Immature natural killer cell (primary cell): ENCODE results near the gene KRT75. TPM values are rescaled to one million over a fixed set of nuclear protein-coding genes. Genes with fewer than 3 reads are reported as not detected.
"Not testable (repeated sequence)": the region's sequence is repeated elsewhere in the genome, so short reads cannot be mapped to it uniquely, and the experiment has no call there.

Experiments used
- DNase-seq, 3 donors: peaks; one replicate each; pipeline ENCODE4 v3.0.0; 2022; ENCODE audit warnings: mixed read lengths in 1 of 3
- H3K27ac Mint-ChIP-seq, 6 donors: one replicate each; pipeline ENCODE4 v1.8.0; 2020; ENCODE audit warnings: mixed read lengths in 6 of 6, mild to moderate bottlenecking in 5 of 6, inconsistent platforms in 4 of 6, moderate library complexity in 3 of 6
- H3K27me3 Mint-ChIP-seq, 3 donors: one replicate each; pipeline ENCODE4 v1.8.0; 2020 to 2021; ENCODE audit warnings: low read depth in 3 of 3, mild to moderate bottlenecking in 3 of 3, mixed read lengths in 3 of 3, moderate library complexity in 3 of 3, inconsistent platforms in 1 of 3
- H3K36me3 Mint-ChIP-seq, 3 donors: one replicate each; pipeline ENCODE4 v1.8.0; 2020; ENCODE audit warnings: mixed read lengths in 3 of 3, inconsistent platforms in 2 of 3, mild to moderate bottlenecking in 2 of 3
- H3K4me1 Mint-ChIP-seq, 2 donors: one replicate each; pipeline ENCODE4 v1.8.0; 2020; ENCODE audit warnings: inconsistent platforms in 2 of 2, mild to moderate bottlenecking in 2 of 2, mixed read lengths in 2 of 2, moderate library complexity in 1 of 2
- H3K4me3 Mint-ChIP-seq, 5 donors: one replicate each; pipeline ENCODE4 v1.8.0; 2020; ENCODE audit warnings: mild to moderate bottlenecking in 5 of 5, mixed read lengths in 5 of 5, inconsistent platforms in 3 of 5, moderate library complexity in 3 of 5
- H3K9me3 Mint-ChIP-seq, 6 donors: one replicate each; pipeline ENCODE4 v1.8.0; 2020; ENCODE audit warnings: mild to moderate bottlenecking in 6 of 6, mixed read lengths in 6 of 6, inconsistent platforms in 4 of 6, moderate library complexity in 3 of 6
- polyA plus RNA-seq, 3 donors: library from polyadenylated mRNA; unstranded; fragments of 300-500 nt; fragmentation: Illumina TruSeq; gene quantifications; one replicate each; pipeline ENCODE4 v1.2.3, GENCODE V29; 2021

Gene KRT75
- polyA plus RNA-seq, result not detected

- H3K9me3 Mint-ChIP-seq, result no peaks in the 10 kb centered on the region
Observed at GRCh38 chr12:52434081-52434733, at the start of gene KRT75. Gene KRT75, minus strand, starts transcription at chr12:52434371. Its CDS starts 67 bp downstream, at chr12:52434304.

GRCh38 chr12:52480073-52480472 is 45.9 kb upstream of the KRT75 start:
- Mint-ChIP-seq H3K9me3 (peaks cover 3 to 8% (median 8%) of the 10 kb centered on the region in 6 donors), H3K36me3 (peaks cover 0 to 8% (median 3%) of the 10 kb centered on the region in 3 donors), H3K4me1 (no peaks in the 10 kb centered on the region), H3K27ac (no peak overlapping the region), H3K4me3 (no peak overlapping the region), H3K27me3 (peaks cover 4 to 16% (median 8%) of the 10 kb centered on the region in 3 donors)
- DNase-seq, result no peak

More at GRCh38 chr12:52434081-52434733, at the start of gene KRT75:
- no peaks in the 10 kb centered on the region for H3K4me1 Mint-ChIP-seq
- DNase-seq, result no peak
- H3K36me3 Mint-ChIP-seq, result no peaks in the 10 kb centered on the region
- H3K4me3 Mint-ChIP-seq, result no peak within 1 kb of the TSS
- peaks cover 2 to 12% (median 4%) of the 10 kb centered on the region in 3 donors for H3K27me3 Mint-ChIP-seq
- H3K27ac Mint-ChIP-seq, result no peak within 1 kb of the TSS

GRCh38 chr12:52477651-52478050 is 43.5 kb upstream of the KRT75 start:
- Mint-ChIP-seq H3K4me1 (no peaks in the 10 kb centered on the region), H3K4me3 (no peak overlapping the region), H3K9me3 (peaks cover 0 to 2% (median 0%) of the 10 kb centered on the region in 6 donors), H3K36me3 (peaks cover 0 to 4% (median 0%) of the 10 kb centered on the region in 3 donors), H3K27me3 (peaks cover 2 to 7% (median 6%) of the 10 kb centered on the region in 3 donors), H3K27ac (no peak overlapping the region)
- DNase-seq, result no peak

DNA sequence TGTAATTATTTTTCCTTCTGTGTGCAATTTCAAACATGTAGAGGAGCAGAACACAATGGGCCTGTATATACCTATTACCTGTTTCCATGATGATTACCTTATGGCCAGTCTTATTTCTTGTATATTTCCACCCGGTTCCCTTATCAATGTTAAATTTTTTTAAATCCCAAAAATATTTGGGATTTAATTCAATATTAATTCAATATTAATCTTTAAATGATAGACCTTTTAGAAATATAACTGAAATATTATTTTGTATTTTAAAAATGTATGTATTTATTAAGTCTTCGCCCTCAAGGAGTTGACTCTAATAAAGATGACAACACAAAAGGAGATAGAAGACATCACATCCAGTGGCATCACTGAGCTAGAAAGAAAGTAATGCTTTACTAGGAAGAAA is 40.0 kb upstream of the KRT75 start:
- peaks cover 2 to 6% (median 2%) of the 10 kb centered on the region in 3 donors for H3K27me3 Mint-ChIP-seq

DNA sequence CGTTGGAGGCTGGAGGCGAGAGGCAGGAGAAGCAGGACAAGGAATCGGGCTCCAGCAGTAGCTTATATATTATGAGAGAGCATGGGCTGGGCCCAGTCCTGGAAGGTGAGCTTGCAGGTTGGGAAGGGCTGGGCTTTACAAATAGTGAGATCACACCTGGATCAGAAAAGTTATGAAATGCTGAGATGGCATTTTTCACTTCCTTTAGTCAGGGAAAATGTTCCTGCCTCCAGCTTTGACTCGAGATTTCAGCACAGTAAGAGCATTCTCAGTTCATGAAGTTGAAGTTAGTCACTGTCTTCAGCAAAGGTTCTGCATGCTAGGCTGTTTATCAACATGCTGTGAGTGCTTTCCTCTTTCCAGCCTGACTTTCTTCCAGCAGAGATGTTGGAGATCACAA is 39.6 kb upstream of the KRT75 start, which contains the start of gene KRT6C:
Gene KRT6C, minus strand, starts transcription at position 38 of the 400 bp plus-strand sequence. CDS start 68 bp downstream, outside the sequence.
- Mint-ChIP-seq H3K27me3 (peaks cover 2 to 6% (median 2%) of the 10 kb centered on the region in 3 donors), H3K9me3 (no peaks in the 10 kb centered on the region), H3K36me3 (peaks cover 0 to 4% (median 0%) of the 10 kb centered on the region in 3 donors), H3K4me1 (no peaks in the 10 kb centered on the region), H3K27ac (no peak within 1 kb of the TSS), H3K4me3 (no peak within 1 kb of the TSS)
- DNase-seq, result no peak

More for the DNA sequence above, 40.0 kb upstream of the KRT75 start:
- no peak overlapping the region for H3K4me3 Mint-ChIP-seq
- no peak for DNase-seq
- H3K27ac Mint-ChIP-seq, result no peak overlapping the region
- peaks cover 0 to 4% (median 0%) of the 10 kb centered on the region in 3 donors for H3K36me3 Mint-ChIP-seq
- H3K4me1 Mint-ChIP-seq, result no peaks in the 10 kb centered on the region
- H3K9me3 Mint-ChIP-seq, result no peaks in the 10 kb centered on the region

DNA sequence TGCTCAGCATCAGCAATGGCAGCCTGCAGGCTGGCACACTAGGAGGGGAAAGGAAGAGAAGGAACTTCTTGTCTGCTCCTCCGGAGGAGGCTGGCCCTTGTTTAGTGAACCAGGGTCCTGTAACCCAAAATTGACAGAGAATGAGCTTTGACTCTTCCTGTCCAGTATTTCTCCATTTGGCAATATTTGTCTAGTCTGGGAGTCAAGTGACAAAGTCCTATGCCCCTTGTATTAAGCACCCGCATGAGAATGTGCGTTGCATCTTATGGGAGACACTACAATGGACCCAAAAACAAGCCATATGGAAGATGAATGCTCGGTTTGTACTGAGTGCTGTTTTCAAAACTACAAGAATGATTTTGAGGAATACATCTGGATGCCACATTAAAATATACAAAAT is 35.7 kb upstream of the KRT75 start:
- Mint-ChIP-seq H3K9me3 (no peaks in the 10 kb centered on the region), H3K4me3 (no peak overlapping the region), H3K4me1 (no peaks in the 10 kb centered on the region), H3K27me3 (peaks cover 0 to 6% (median 4%) of the 10 kb centered on the region in 3 donors), H3K27ac (no peak overlapping the region), H3K36me3 (no peaks in the 10 kb centered on the region)
- no peak for DNase-seq

DNA sequence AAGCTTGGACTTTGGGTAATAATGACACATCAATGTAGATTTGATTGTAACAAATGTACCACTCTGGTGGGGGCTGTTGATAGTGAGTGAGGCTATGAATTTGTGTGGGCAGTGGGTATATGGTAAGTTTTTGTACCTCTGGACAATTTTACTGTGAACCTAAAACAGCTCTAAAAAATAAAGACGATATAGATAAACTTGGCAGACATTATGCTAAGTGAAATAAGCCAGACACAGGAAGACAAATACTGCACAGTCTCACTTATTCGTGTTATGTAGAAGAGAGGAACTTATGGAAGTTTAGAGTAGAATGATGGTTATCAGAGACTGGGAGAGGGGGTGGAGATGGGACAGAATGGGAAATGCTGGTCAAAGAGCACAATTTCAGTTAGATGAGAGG is 30.7 kb upstream of the KRT75 start:
- Mint-ChIP-seq H3K4me1 (no peaks in the 10 kb centered on the region), H3K9me3 (no peaks in the 10 kb centered on the region), H3K36me3 (no peaks in the 10 kb centered on the region), H3K27ac (no peak overlapping the region), H3K27me3 (peaks cover 0 to 7% (median 2%) of the 10 kb centered on the region in 3 donors), H3K4me3 (no peak overlapping the region)
- DNase-seq, result no peak

DNA sequence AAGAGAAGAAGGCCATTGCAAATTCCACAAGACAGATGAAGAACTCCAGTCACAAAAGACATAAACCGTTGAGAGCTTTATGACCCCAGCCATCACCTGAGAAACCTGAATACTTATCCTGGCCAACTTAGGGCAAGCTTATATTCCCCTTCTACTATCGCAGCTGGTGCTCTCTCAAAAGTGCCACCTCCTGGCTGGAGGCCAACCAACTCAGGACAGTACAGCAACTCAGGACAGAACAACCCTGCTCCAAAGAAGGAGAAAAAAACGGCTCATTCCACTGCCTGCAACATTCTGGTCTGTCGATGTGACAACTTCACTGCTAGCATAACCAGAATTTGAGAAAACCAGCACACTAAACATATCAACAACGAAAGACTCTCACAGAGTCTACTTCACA is 27.5 kb upstream of the KRT75 start:
- H3K4me3 Mint-ChIP-seq, result no peak overlapping the region
- H3K36me3 Mint-ChIP-seq, result peaks cover 0 to 4% (median 0%) of the 10 kb centered on the region in 3 donors
- H3K9me3 Mint-ChIP-seq, result no peaks in the 10 kb centered on the region
- H3K27ac Mint-ChIP-seq, result no peak overlapping the region
- no peaks in the 10 kb centered on the region for H3K4me1 Mint-ChIP-seq
- no peak for DNase-seq
- peaks cover 2 to 7% (median 2%) of the 10 kb centered on the region in 3 donors for H3K27me3 Mint-ChIP-seq

- Mint-ChIP-seq H3K4me1 (peaks cover 13 to 22% of the 10 kb centered on the region in 2 donors), H3K27me3 (peaks cover 2 to 7% (median 2%) of the 10 kb centered on the region in 3 donors), H3K4me3 (no peak overlapping the region), H3K36me3 (peaks cover 0 to 4% (median 0%) of the 10 kb centered on the region in 3 donors), H3K9me3 (no peaks in the 10 kb centered on the region), H3K27ac (no peak overlapping the region)
- DNase-seq, result no peak
Observed at GRCh38 chr12:52458861-52459260, 24.7 kb upstream of the KRT75 start.

DNA sequence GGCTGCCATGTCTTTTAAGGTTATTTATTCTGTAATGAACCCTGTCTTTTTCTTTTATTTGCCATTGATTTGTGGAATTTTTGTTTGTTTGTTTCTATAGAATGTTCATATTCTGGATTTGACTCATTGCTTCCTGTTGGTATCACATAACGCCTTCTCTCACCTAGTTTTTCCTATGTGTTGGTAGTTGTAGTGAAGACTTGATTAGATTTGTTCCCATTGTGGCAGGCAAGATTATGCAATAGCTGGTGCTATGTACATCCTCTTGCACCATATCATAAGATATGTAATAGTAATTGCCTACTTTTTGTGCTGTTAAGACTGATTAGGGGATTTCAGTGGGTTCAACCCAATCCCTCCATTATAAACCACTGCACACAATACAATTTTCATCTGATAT is 21.6 kb upstream of the KRT75 start:
- Mint-ChIP-seq H3K27ac (no peak overlapping the region), H3K9me3 (no peaks in the 10 kb centered on the region), H3K36me3 (peaks cover 0 to 4% (median 0%) of the 10 kb centered on the region in 3 donors), H3K4me3 (no peak overlapping the region), H3K27me3 (peaks cover 0 to 7% (median 2%) of the 10 kb centered on the region in 3 donors), H3K4me1 (peaks cover 13 to 22% of the 10 kb centered on the region in 2 donors)
- DNase-seq, result no peak

- Mint-ChIP-seq H3K36me3 (peaks cover 0 to 4% (median 0%) of the 10 kb centered on the region in 3 donors), H3K27me3 (peaks cover 0 to 4% (median 4%) of the 10 kb centered on the region in 3 donors), H3K27ac (peak overlapping the region in 1 of 6 donors; percentile 19), H3K4me1 (peaks cover 13 to 22% of the 10 kb centered on the region in 2 donors), H3K4me3 (peak overlapping the region in 1 of 5 donors; percentile 9), H3K9me3 (no peaks in the 10 kb centered on the region)
- peak in 1 of 3 donors; percentile 7 for DNase-seq
Observed at GRCh38 chr12:52454411-52455201, 20.4 kb upstream of the KRT75 start.

- Mint-ChIP-seq H3K27ac (no peak within 1 kb of the TSS), H3K9me3 (no peaks in the 10 kb centered on the region), H3K4me1 (peaks cover 29% of the 10 kb centered on the region in 2 donors), H3K4me3 (no peak within 1 kb of the TSS), H3K27me3 (peaks cover 0 to 2% (median 1%) of the 10 kb centered on the region in 3 donors), H3K36me3 (no peaks in the 10 kb centered on the region)
- DNase-seq, result no peak
Observed at GRCh38 chr12:52452101-52452500, 17.9 kb upstream of the KRT75 start, which contains the start of gene KRT6B. Gene KRT6B, minus strand, starts transcription at chr12:52452146. Its CDS starts 68 bp downstream, at chr12:52452078.

DNA sequence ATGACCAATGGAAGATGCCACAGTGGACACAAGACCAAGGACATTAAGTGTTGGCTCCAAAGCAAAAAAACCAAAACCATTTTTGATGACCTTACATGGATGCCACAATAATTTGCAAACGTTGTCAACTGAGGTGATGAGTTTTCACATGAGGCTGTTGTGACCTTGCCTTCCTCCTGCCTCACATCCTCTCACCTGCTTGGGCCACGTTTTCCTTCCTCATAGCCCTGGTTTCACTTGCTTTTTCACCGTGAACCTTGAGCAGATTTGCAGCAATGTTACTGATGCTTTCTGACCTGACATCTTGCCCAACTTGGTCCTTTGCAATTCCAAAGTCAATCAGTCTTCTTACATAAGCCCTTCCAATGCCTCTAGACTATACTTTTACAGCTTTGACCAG is 14.1 kb upstream of the KRT75 start:
- Mint-ChIP-seq H3K36me3 (no peaks in the 10 kb centered on the region), H3K4me1 (peaks cover 21 to 28% of the 10 kb centered on the region in 2 donors), H3K9me3 (peaks cover 0 to 2% (median 0%) of the 10 kb centered on the region in 6 donors), H3K27me3 (peaks cover 0 to 4% (median 3%) of the 10 kb centered on the region in 3 donors), H3K4me3 (peak overlapping the region in 2 of 5 donors; percentile 8 to 23), H3K27ac (peak overlapping the region in 2 of 6 donors; percentile 46 to 58)
- DNase-seq, result peak in 1 of 3 donors; percentile 8

- H3K36me3 Mint-ChIP-seq, DNase-seq, H3K27ac Mint-ChIP-seq, H3K4me3 Mint-ChIP-seq, H3K27me3 Mint-ChIP-seq, H3K9me3 Mint-ChIP-seq: not testable (repeated sequence)
- peaks cover 21 to 28% of the 10 kb centered on the region in 2 donors for H3K4me1 Mint-ChIP-seq
Observed at GRCh38 chr12:52447196-52447595, 13.0 kb upstream of the KRT75 start.
